DND-41 (cell line): Measurements from ENCODE around the gene ADM5.

Experiments
- ATAC-seq: fragments of 200-7000 bp; cut with Tn5 transposase; 3 replicates; pipeline ENCODE4 v1.9.1; 2021; ENCODE audit warnings: low read depth; ENCODE audit not compliant: insufficient read depth
- DNase-seq: peaks from one replicate; pipeline ENCODE4 v3.0.0-alpha.2; 2020
- H2AFZ ChIP-seq: 2 replicates; pipeline ENCODE4 v1.6.0; 2012; ENCODE audit warnings: low read depth, low read length
- H3K27ac ChIP-seq: 2 replicates; pipeline ENCODE4 v1.5.1; 2012; ENCODE audit warnings: low read length, inconsistent platforms
- H3K27me3 ChIP-seq: fragments of 200-600 bp; sonication (generic); 2 replicates; pipeline ENCODE4 v1.6.0; 2012; ENCODE audit warnings: low read length, mild to moderate bottlenecking, inconsistent platforms; ENCODE audit not compliant: insufficient read depth, poor library complexity
- H3K36me3 ChIP-seq: 2 replicates; pipeline ENCODE4 v1.5.1; 2012; ENCODE audit warnings: low read length, inconsistent platforms; ENCODE audit not compliant: insufficient read depth
- H3K4me1 ChIP-seq: 2 replicates; pipeline ENCODE4 v1.5.1; 2012; ENCODE audit warnings: mild to moderate bottlenecking, low read length; ENCODE audit not compliant: insufficient read depth
- H3K4me2 ChIP-seq: 2 replicates; pipeline ENCODE4 v1.6.0; 2012; ENCODE audit warnings: mild to moderate bottlenecking, moderate library complexity, low read length, inconsistent platforms; ENCODE audit not compliant: insufficient read depth
- H3K4me3 ChIP-seq, 2 experiments: fragments of 200-600 bp in 1 of 2; shearing (Covaris generic) in 1 of 2; 2 replicates each; pipeline ENCODE4 v1.5.1; 2012 to 2016; ENCODE audit warnings: inconsistent platforms in 2 of 2, low read length in 2 of 2, mild to moderate bottlenecking in 2 of 2, low read depth in 1 of 2, moderate library complexity in 1 of 2
- H3K79me2 ChIP-seq: 2 replicates; pipeline ENCODE4 v1.6.0; 2012; ENCODE audit warnings: low read length, inconsistent platforms; ENCODE audit not compliant: insufficient read depth
- H3K9ac ChIP-seq: 2 replicates; pipeline ENCODE4 v1.6.0; 2012; ENCODE audit warnings: low read depth, mild to moderate bottlenecking, inconsistent platforms, low read length, moderate library complexity
- H3K9me3 ChIP-seq: 2 replicates; pipeline ENCODE4 v1.5.1; 2012; ENCODE audit warnings: low read length, moderate library complexity, mild to moderate bottlenecking, inconsistent platforms; ENCODE audit not compliant: insufficient read depth, severe bottlenecking
- H4K20me1 ChIP-seq: 2 replicates; pipeline ENCODE4 v1.6.0; 2012; ENCODE audit warnings: low read length; ENCODE audit not compliant: insufficient read depth
- CTCF ChIP-seq: IDR thresholded peaks from 2 replicates; pipeline ENCODE4 v1.5.1; 2012; ENCODE audit warnings: borderline replicate concordance, low read length, moderate library complexity, mild to moderate bottlenecking; ENCODE audit not compliant: poor library complexity, severe bottlenecking; ENCODE audit errors: extremely low read depth
- EZH2 ChIP-seq: IDR thresholded peaks from 3 replicates; pipeline ENCODE4 v1.6.1; 2012; ENCODE audit warnings: borderline replicate concordance, low read depth, mild to moderate bottlenecking, moderate library complexity, low read length, inconsistent platforms; ENCODE audit not compliant: severe bottlenecking

Gene ADM5

DNA sequence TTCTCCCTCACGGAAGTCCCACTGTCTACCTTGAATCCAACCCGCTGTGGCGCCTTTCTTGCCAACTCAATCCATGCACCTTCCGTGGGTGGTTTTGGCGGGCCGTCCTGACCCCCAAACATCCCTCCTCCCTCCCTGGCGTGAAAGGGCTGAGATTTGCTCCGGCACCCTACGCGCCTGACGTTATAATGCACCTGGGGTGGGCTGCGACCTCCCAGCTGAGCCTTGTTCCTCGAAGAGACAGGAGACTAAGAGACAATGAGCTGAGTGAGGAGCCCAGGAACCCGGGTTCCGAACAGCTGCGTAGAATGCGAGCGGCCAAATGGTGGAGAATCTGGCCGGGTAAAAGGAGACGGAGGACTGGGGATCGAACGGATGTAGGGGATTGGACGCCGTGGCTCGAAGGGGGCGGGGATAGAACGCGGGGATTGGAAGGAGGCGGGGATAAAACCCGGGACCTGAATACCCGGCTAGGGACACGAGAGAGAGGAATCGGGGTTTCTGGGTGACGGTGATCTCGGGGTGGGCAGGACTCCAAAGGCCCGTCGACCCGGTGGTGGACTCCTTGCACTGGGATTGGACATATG lies 1.4 kb downstream of the ADM5 start, which contains the start of gene CPT1C:
Gene CPT1C, plus strand, starts transcription at position 461 of the 587 bp plus-strand sequence. CDS start 1,137 bp downstream, outside the sequence.
- DNase-seq = no peak
- Histone ChIP-seq H3K36me3 (peaks cover 36% of the 10 kb centered on the region), H3K27ac (no peak within 1 kb of the TSS), H3K79me2 (no peaks in the 10 kb centered on the region), H3K4me3 (no peak within 1 kb of the TSS), H3K9me3 (no peaks in the 10 kb centered on the region), H3K9ac (no peak within 1 kb of the TSS), H3K4me2 (no peak within 1 kb of the TSS), H4K20me1 (peaks cover 29% of the 10 kb centered on the region), H3K4me1 (no peaks in the 10 kb centered on the region), H3K27me3 (no peaks in the 10 kb centered on the region), H2AFZ (no peak within 1 kb of the TSS)
- ATAC-seq = peak; percentile 21; the same call in 2 of the 3 replicates
- TF ChIP-seq CTCF = no peak
- no peak for TF ChIP-seq EZH2

DNA sequence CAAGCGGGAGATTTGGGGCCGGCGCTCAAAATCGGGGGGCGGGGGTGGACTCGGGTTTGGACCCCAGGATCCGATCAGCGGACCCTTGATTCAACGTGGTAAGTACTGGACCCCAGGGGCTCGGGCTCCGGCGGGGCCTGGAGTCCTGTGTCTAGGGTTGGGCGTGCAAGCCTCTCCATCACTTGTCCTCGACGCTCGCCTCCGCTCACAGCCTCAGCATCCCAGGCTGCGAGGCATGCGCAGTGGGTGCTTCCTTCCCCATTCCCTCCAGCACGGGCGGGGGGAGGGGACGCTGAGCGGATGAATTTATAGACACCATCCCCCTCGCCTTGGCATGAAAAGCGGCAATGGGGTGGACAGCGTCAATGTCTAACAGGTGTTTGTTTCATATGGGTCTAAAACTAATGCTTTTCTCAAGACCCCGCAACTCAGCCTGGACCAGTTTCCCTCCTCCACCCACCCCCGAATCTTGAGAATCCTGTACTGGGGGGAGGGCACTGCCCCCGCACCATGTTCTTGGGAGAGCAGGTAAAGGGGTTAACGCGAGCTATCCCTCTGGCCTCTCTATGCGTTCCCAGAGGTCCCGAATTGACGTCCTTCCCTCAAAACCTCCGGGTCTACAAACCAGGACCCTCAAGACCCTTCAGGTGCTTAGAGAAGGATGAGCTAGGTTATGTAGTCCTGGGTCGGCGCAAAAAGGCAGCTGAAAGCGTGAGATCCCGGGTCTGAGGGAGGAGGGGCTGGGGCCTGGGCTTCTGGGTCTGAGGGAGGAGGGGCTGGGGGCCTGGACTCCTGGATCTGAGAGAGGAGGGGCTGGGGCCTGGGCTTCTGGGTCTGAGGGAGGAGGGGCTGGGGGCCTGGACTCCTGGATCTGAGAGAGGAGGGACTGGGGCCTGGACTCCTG lies 2.1 kb downstream of the ADM5 start:
- Histone ChIP-seq H3K79me2 (no peaks in the 10 kb centered on the region), H3K27me3 (no peaks in the 10 kb centered on the region), H3K4me1 (no peaks in the 10 kb centered on the region), H3K9me3 (no peaks in the 10 kb centered on the region), H3K36me3 (peaks cover 28% of the 10 kb centered on the region), H4K20me1 (peaks cover 22% of the 10 kb centered on the region), H3K4me3 (no peak overlapping the region), H3K4me2 (no peak overlapping the region), H3K9ac (no peak overlapping the region), H2AFZ (no peak overlapping the region), H3K27ac (no peak overlapping the region)
- DNase-seq = no peak
- TF ChIP-seq CTCF (no peak), EZH2 (no peak)
- ATAC-seq = no peak

- H3K4me3 ChIP-seq = no peak overlapping the region
- no peak overlapping the region for H3K9ac ChIP-seq
- no peaks in the 10 kb centered on the region for H3K79me2 ChIP-seq
- H3K4me2 ChIP-seq = no peak overlapping the region
- H3K4me1 ChIP-seq = no peaks in the 10 kb centered on the region
- H3K27ac ChIP-seq = no peak overlapping the region
- no peak overlapping the region for H2AFZ ChIP-seq
- ATAC-seq (no peak), DNase-seq (no peak)
- H3K9me3 ChIP-seq = no peaks in the 10 kb centered on the region
- H3K36me3 ChIP-seq = peaks cover 24% of the 10 kb centered on the region
- TF ChIP-seq CTCF = no peak
- no peak for TF ChIP-seq EZH2
- peaks cover 17% of the 10 kb centered on the region for H4K20me1 ChIP-seq
- no peaks in the 10 kb centered on the region for H3K27me3 ChIP-seq
These were observed 2.7 kb downstream of the ADM5 start for GRCh38 chr19:49692147-49692506.
